Measurements from ENCODE around the gene ACSBG1. TPM values are rescaled to one million over a fixed set of nuclear protein-coding genes. Genes with fewer than 3 reads are reported as not detected.

ACSBG1 gene
- total RNA-seq, 1 donor from 2014 or later = 3.4 TPM

GRCh38 chr15:78167227-78167888 lies 67.0 kb downstream of the ACSBG1 start:
- peaks cover 0 to 97% of the 10 kb centered on the region in 2 donors for H3K36me3 ChIP-seq
- no peak overlapping the region for H3K4me3 ChIP-seq
- H3K4me1 ChIP-seq = no peaks in the 10 kb centered on the region
- TF ChIP-seq POLR2AphosphoS5 (IDR thresholded peaks at IDR 0.05; ENCODE audit: insufficient read depth in 1 of 2, low read depth in 1 of 2) = no peak
- no peak for TF ChIP-seq POLR2A (IDR thresholded peaks at IDR 0.05)
- TF ChIP-seq CTCF (IDR thresholded peaks at IDR 0.05) = no peak
- H3K27ac ChIP-seq = no peak overlapping the region
- H3K9me3 ChIP-seq = no peaks in the 10 kb centered on the region
- intact Hi-C loops (cut with DNase I) = no loop called here
- no peaks in the 10 kb centered on the region for H3K27me3 ChIP-seq
- no peak for DNase-seq (ENCODE audit: extremely low spot score in 2 of 2)

GRCh38 chr15:78164010-78164409 lies 70.4 kb downstream of the ACSBG1 start:
- DNase-seq (ENCODE audit: extremely low spot score in 2 of 2) = no peak
- Histone ChIP-seq H3K9me3 (no peaks in the 10 kb centered on the region), H3K27me3 (no peaks in the 10 kb centered on the region), H3K4me1 (no peaks in the 10 kb centered on the region), H3K4me3 (no peak overlapping the region), H3K27ac (no peak overlapping the region), H3K36me3 (peaks cover 0 to 97% of the 10 kb centered on the region in 2 donors)
- intact Hi-C loops (cut with DNase I) = no loop called here
- no peak for TF ChIP-seq POLR2AphosphoS5 (IDR thresholded peaks at IDR 0.05; ENCODE audit: insufficient read depth in 1 of 2, low read depth in 1 of 2)
- no peak for TF ChIP-seq CTCF (IDR thresholded peaks at IDR 0.05)
- no peak for TF ChIP-seq POLR2A (IDR thresholded peaks at IDR 0.05)

- no peak overlapping the region for H3K27ac ChIP-seq
- peaks cover 6% of the 10 kb centered on the region for H3K4me1 ChIP-seq
- DNase-seq (ENCODE audit: extremely low spot score in 2 of 2) = no peak
- no peaks in the 10 kb centered on the region for H3K27me3 ChIP-seq
- intact Hi-C loops (cut with DNase I) = no loop called here
- TF ChIP-seq POLR2A (IDR thresholded peaks at IDR 0.05) = no peak
- no peak for TF ChIP-seq POLR2AphosphoS5 (IDR thresholded peaks at IDR 0.05; ENCODE audit: insufficient read depth in 1 of 2, low read depth in 1 of 2)
- no peak for TF ChIP-seq CTCF (IDR thresholded peaks at IDR 0.05)
- no peaks in the 10 kb centered on the region for H3K9me3 ChIP-seq
- H3K4me3 ChIP-seq = no peak overlapping the region
- H3K36me3 ChIP-seq = peaks cover 0 to 84% of the 10 kb centered on the region in 2 donors
Measured at GRCh38 chr15:78162038-78162437, 72.3 kb downstream of the ACSBG1 start.

GRCh38 chr15:78159395-78159794 lies 75.0 kb downstream of the ACSBG1 start:
- Histone ChIP-seq H3K4me1 (peaks cover 31% of the 10 kb centered on the region), H3K27ac (no peak overlapping the region), H3K36me3 (peaks cover 0 to 60% of the 10 kb centered on the region in 2 donors), H3K9me3 (no peaks in the 10 kb centered on the region), H3K4me3 (no peak overlapping the region), H3K27me3 (no peaks in the 10 kb centered on the region)
- TF ChIP-seq POLR2AphosphoS5 (IDR thresholded peaks at IDR 0.05; ENCODE audit: insufficient read depth in 1 of 2, low read depth in 1 of 2) = no peak
- no peak for TF ChIP-seq POLR2A (IDR thresholded peaks at IDR 0.05)
- no peak for TF ChIP-seq CTCF (IDR thresholded peaks at IDR 0.05)
- DNase-seq (ENCODE audit: extremely low spot score in 2 of 2) = no peak
- intact Hi-C loops (cut with DNase I) = no loop called here

- no peaks in the 10 kb centered on the region for H3K9me3 ChIP-seq
- TF ChIP-seq POLR2A (IDR thresholded peaks at IDR 0.05) = no peak
- TF ChIP-seq CTCF (IDR thresholded peaks at IDR 0.05) = no peak
- no peak for TF ChIP-seq POLR2AphosphoS5 (IDR thresholded peaks at IDR 0.05; ENCODE audit: insufficient read depth in 1 of 2, low read depth in 1 of 2)
- no peak for DNase-seq (ENCODE audit: extremely low spot score in 2 of 2)
- peaks cover 0 to 38% of the 10 kb centered on the region in 2 donors for H3K36me3 ChIP-seq
- no peak overlapping the region for H3K27ac ChIP-seq
- H3K4me3 ChIP-seq = no peak overlapping the region
- H3K27me3 ChIP-seq = no peaks in the 10 kb centered on the region
- intact Hi-C loops (cut with DNase I) = no loop called here
- H3K4me1 ChIP-seq = peaks cover 32% of the 10 kb centered on the region
Measured at GRCh38 chr15:78157203-78157602, 77.2 kb downstream of the ACSBG1 start.

All from vagina (tissue), 2 donors.